IPS DF 4.7 (cell line): ENCODE data around the gene ELMO1.
A peak's percentile ranks its signal among the peaks of the same experiment; 100 is the strongest.

Experiments
- DNase-seq: peaks from one replicate; pipeline ENCODE4 v3.0.0-alpha.2; 2013; ENCODE audit warnings: low spot score; ENCODE audit errors: extremely low read depth

Gene ELMO1, protein sequence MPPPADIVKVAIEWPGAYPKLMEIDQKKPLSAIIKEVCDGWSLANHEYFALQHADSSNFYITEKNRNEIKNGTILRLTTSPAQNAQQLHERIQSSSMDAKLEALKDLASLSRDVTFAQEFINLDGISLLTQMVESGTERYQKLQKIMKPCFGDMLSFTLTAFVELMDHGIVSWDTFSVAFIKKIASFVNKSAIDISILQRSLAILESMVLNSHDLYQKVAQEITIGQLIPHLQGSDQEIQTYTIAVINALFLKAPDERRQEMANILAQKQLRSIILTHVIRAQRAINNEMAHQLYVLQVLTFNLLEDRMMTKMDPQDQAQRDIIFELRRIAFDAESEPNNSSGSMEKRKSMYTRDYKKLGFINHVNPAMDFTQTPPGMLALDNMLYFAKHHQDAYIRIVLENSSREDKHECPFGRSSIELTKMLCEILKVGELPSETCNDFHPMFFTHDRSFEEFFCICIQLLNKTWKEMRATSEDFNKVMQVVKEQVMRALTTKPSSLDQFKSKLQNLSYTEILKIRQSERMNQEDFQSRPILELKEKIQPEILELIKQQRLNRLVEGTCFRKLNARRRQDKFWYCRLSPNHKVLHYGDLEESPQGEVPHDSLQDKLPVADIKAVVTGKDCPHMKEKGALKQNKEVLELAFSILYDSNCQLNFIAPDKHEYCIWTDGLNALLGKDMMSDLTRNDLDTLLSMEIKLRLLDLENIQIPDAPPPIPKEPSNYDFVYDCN

GRCh38 chr7:37448636-37449361 is at the start of gene ELMO1:
ELMO1 (minus strand) TSS chr7:37448864; CDS start chr7:37342690, 106,174 bp downstream.
- DNase-seq, result peak; percentile 56

GRCh38 chr7:37497576-37497975 is 48.9 kb upstream of the ELMO1 start:
- no peak for DNase-seq

- no peak for DNase-seq
Measured at GRCh38 chr7:37495574-37496184, 47.0 kb upstream of the ELMO1 start.

GRCh38 chr7:37494926-37495325 is 46.3 kb upstream of the ELMO1 start:
- no peak for DNase-seq

DNA sequence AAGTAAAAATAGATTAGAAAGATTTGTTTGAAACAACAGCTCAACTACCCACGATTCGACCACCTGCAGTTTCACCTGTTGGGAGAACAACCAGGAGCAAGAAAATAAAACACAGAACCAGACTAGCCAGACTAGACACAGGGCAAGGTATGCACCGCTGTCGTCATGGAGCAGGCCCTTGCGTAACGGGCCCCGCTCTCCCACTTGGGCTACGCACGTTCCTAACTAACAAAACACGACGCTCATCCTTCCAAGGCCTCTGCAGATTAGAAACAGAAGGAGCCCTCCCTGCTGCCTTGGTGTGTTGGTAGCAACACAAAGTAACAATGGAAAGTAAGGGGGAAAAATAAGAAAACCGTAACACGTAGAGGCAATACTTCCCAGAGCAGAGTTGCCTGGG is 45.1 kb upstream of the ELMO1 start:
- DNase-seq, result no peak

GRCh38 chr7:37493123-37493522 is 44.5 kb upstream of the ELMO1 start:
- DNase-seq, result no peak

GRCh38 chr7:37491919-37492694 is 43.4 kb upstream of the ELMO1 start:
- DNase-seq, result no peak

GRCh38 chr7:37489703-37490102 is 41.0 kb upstream of the ELMO1 start:
- DNase-seq, result no peak

- no peak for DNase-seq
Measured at GRCh38 chr7:37488163-37488764, 39.6 kb upstream of the ELMO1 start.

- no peak for DNase-seq
Measured at GRCh38 chr7:37484426-37485073, 35.9 kb upstream of the ELMO1 start.

GRCh38 chr7:37483627-37484026 is 35.0 kb upstream of the ELMO1 start:
- DNase-seq, result no peak

DNA sequence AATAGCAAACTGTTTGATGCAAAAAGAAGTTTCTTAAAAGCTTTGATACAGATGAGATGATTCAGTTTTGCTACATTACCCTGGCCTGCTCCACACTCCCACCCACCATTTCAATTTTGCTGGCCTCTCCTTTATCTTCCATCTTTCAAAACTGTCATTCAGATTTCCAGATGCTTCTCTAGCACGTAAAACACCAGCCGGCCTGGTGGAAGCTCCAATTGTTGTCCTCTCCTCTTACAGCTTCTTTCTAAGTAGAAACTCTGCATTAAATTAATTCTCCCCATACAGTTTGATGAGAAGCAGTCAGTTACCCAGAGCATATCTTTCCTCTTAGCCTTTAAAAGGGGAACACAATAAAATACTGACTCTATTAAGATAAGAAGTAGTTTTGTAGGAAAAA is 34.3 kb upstream of the ELMO1 start:
- DNase-seq, result no peak

DNA sequence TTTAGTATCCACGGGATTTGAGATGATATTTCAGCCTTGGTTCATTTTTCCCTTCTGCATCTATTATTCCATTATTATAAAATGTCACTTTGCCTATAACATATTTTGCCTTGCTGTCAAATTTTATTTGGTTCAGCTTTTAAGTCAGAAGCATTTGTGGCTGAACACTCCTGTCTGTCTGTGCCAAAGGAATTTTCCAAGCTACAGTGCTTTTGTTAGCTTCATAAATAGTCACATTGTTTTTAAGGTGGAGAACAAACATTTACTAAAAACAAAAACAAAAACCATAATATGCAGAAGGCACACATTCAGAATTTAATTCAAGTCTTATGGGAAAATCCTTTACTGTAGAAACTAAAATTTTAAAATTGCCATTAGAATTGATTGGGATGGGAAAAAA is 33.8 kb upstream of the ELMO1 start:
- no peak for DNase-seq

GRCh38 chr7:37481722-37482288 is 33.1 kb upstream of the ELMO1 start:
- no peak for DNase-seq

- no peak for DNase-seq
Measured at GRCh38 chr7:37481154-37481553, 32.5 kb upstream of the ELMO1 start.

GRCh38 chr7:37480041-37481031 is 31.7 kb upstream of the ELMO1 start:
- no peak for DNase-seq

DNA sequence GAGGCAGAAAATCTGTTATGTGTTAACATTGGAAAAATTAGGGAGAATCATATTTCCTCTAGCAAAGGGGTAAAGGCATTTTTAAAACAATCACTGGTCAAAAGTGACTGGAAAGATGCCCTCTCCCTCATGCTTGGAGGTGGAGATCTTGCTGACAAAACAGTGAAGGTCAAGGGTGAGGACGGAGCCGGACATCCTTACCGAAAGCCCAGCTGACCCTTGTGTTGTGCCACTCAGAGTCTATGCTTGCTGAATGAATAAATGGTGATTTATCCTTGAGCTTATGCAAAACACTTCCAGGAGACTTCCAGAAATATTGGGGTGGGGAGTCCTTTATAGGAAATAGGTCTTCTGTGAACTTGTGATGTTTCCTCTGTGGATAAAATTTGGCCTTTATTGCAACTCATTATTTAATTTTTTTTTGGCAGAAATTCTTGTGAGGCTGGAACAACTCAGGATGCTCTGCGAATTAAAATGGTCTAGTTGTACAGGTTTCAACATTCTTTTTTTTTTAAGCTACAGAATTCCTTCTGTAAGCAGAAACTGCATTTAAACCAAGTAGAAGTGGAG is 28.3 kb upstream of the ELMO1 start:
- no peak for DNase-seq

- no peak for DNase-seq
Measured at GRCh38 chr7:37476428-37476827, 27.8 kb upstream of the ELMO1 start.
